ENCODE measurements around the gene NMUR2.

GRCh38 chr5:152356506-152356905 is 48.6 kb downstream of the NMUR2 start:
- TF ChIP-seq, protein P1, sequence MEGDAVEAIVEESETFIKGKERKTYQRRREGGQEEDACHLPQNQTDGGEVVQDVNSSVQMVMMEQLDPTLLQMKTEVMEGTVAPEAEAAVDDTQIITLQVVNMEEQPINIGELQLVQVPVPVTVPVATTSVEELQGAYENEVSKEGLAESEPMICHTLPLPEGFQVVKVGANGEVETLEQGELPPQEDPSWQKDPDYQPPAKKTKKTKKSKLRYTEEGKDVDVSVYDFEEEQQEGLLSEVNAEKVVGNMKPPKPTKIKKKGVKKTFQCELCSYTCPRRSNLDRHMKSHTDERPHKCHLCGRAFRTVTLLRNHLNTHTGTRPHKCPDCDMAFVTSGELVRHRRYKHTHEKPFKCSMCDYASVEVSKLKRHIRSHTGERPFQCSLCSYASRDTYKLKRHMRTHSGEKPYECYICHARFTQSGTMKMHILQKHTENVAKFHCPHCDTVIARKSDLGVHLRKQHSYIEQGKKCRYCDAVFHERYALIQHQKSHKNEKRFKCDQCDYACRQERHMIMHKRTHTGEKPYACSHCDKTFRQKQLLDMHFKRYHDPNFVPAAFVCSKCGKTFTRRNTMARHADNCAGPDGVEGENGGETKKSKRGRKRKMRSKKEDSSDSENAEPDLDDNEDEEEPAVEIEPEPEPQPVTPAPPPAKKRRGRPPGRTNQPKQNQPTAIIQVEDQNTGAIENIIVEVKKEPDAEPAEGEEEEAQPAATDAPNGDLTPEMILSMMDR (IDR thresholded peaks at IDR 0.05 in 8 of 11, conservative IDR thresholded peaks at IDR 0.05 in 3 of 11) = no peak
- TF ChIP-seq POLR2A (IDR thresholded peaks at IDR 0.05) = no peak
